ENCODE measurements around the gene ETS2. TPM values are rescaled to one million over a fixed set of nuclear protein-coding genes. Genes with fewer than 3 reads are reported as not detected.

Gene ETS2
- total and polyA plus RNA-seq, 7 donors, result 37.0 to 494 (median 94.5) TPM

DNA sequence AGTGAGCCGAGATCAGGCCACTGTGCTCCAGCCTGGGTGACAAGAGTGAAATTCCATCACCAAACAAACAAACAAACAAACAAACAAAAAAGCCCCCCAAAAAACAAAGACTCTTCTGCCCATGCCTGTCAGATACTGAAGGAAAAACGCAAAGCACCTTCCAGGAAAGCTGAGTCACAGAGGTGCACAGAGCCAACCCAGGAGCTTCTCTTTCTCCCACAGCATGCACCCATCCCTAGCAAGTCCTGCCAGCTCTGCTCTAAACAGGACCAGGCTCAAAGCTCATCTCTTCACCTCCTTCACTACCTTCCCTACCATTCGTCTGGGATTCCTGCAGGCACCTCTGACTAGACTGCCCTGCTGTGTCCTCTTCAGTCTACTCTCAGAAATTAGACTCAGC is 46.5 kb downstream of the ETS2 start:
- peak overlapping the region; percentile 47 for H3K4me3 ChIP-seq
- H3K4me1 ChIP-seq, result peaks cover 24% of the 10 kb centered on the region
- 78 to 96% (median 84%) methylated on average over 3 of the region's 3 CpGs for WGBS, 3 donors
- H3K27ac ChIP-seq, result peak overlapping the region; percentile 85
- ATAC-seq, result peak in 3 of 4 donors; percentile 12 to 33 (median 13)
- H3K36me3 ChIP-seq (ENCODE audit: insufficient read depth in 1 of 2, low read depth in 1 of 2), result no peaks in the 10 kb centered on the region
- intact Hi-C loops (cut with DNase I), result loop anchor here (2.0 to 5.0 kb wide), 2 partner anchors 40 to 53 kb away; no protein-coding TSS in a partner anchor
- no peak for DNase-seq
- TF ChIP-seq, protein P1, sequence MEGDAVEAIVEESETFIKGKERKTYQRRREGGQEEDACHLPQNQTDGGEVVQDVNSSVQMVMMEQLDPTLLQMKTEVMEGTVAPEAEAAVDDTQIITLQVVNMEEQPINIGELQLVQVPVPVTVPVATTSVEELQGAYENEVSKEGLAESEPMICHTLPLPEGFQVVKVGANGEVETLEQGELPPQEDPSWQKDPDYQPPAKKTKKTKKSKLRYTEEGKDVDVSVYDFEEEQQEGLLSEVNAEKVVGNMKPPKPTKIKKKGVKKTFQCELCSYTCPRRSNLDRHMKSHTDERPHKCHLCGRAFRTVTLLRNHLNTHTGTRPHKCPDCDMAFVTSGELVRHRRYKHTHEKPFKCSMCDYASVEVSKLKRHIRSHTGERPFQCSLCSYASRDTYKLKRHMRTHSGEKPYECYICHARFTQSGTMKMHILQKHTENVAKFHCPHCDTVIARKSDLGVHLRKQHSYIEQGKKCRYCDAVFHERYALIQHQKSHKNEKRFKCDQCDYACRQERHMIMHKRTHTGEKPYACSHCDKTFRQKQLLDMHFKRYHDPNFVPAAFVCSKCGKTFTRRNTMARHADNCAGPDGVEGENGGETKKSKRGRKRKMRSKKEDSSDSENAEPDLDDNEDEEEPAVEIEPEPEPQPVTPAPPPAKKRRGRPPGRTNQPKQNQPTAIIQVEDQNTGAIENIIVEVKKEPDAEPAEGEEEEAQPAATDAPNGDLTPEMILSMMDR (IDR thresholded peaks at IDR 0.05), result no peak
- no peaks in the 10 kb centered on the region for H3K27me3 ChIP-seq (ENCODE audit: insufficient read depth in 3 of 3, low read length in 2 of 3)
- H3K9me3 ChIP-seq, result no peaks in the 10 kb centered on the region

DNA sequence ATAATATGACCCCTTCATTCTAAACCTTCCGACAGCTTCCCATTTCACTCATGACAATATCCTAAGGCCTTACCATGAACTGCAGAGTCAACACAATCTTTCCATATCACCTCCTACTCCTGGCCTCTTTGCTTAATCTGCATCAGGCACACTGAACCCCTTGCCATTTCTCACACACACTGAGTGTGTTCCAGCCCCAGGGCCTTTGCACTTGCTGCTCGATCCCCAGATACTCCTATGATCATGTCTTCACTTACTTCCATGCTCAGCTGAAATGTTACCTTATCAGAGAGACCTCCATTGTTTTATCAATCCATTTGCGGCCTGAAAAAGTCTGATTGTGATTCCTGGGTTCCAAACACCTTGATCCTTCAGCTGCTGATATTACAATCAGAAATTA is 47.0 kb downstream of the ETS2 start:
- Histone ChIP-seq H3K36me3 (ENCODE audit: insufficient read depth in 1 of 2, low read depth in 1 of 2) (no peaks in the 10 kb centered on the region), H3K4me3 (peak overlapping the region; percentile 47), H3K9me3 (no peaks in the 10 kb centered on the region), H3K27me3 (ENCODE audit: insufficient read depth in 3 of 3, low read length in 2 of 3) (no peaks in the 10 kb centered on the region), H3K27ac (peak overlapping the region; percentile 85), H3K4me1 (peaks cover 24% of the 10 kb centered on the region)
- no peak for ATAC-seq
- intact Hi-C loops (cut with DNase I), result loop anchor here (1.0 to 5.0 kb wide), 4 partner anchors 40 to 52 kb away; partner anchors contain the start of gene ETS2 (in 1 of the 2)
- TF ChIP-seq, protein P1 (IDR thresholded peaks at IDR 0.05), result no peak
- WGBS, 3 donors, result 62 to 83% (median 63%) methylated on average over 3 of the region's 3 CpGs
- DNase-seq, result no peak

DNA sequence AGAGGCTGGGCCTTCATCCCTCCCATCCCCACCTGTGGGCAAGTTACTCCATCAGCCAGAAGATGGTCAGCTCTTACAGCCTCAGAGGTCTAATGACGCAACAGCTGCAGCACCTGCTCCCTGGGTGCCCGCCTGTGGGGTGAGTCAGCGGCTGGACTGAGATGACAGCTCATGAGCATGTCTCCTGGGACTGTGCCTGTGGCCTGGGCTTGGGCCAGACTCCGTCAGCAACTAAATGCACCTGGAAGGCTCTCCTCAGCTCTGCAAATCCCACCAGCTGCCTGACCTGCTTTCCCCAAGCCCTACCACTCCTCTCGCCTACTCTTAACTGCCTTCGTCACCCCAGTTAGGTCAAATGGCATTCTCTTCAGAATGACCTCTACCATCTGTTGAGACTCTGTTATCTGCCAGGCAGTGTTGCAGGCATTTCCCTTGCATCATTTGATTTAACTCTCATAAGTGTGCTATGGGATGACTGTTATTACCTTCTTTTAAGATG is 47.7 kb downstream of the ETS2 start:
- no peaks in the 10 kb centered on the region for H3K36me3 ChIP-seq (ENCODE audit: insufficient read depth in 1 of 2, low read depth in 1 of 2)
- intact Hi-C loops (cut with DNase I), result loop anchor here (1.0 to 5.0 kb wide), 4 partner anchors 41 to 51 kb away; partner anchors contain the start of gene ETS2 (in 1 of the 2)

DNA sequence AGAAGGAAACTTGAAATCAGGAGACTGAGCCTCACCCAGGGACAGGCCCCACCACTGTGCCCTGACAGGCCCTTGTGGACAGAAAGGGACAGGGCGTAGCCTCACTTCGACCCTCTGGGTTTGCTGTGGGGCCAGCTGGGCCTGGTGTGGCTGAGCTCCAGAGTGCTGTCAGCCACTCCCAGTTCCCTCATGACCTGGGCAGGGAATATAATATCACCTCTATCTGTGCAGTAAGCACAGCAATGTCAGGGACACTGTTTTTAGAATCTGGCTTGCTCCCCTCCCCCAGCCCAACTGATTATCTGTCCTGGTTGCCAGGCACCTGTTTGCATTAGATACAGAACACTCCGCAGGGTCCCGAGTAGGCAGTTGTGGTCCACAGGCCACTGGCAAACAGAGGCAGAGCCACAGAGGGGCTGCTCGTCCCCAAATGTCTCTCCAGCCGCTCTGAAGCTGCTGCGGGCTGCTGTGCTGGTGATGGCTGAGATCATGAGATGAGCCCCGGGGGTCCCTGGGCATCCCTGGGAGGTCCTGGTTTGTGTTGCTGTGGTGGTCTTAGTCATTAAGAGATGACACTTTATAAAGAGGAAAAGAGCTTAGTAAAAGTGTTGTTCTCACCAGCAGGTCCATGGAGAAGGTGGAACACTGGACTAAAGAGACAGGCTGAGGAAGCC is 51.6 kb downstream of the ETS2 start:
- Histone ChIP-seq H3K27ac (peak overlapping the region; percentile 74), H3K27me3 (ENCODE audit: insufficient read depth in 3 of 3, low read length in 2 of 3) (no peaks in the 10 kb centered on the region), H3K4me1 (peaks cover 31% of the 10 kb centered on the region), H3K9me3 (no peaks in the 10 kb centered on the region), H3K36me3 (ENCODE audit: insufficient read depth in 1 of 2, low read depth in 1 of 2) (no peaks in the 10 kb centered on the region), H3K4me3 (peak overlapping the region; percentile 4)
- TF ChIP-seq, protein P1 (IDR thresholded peaks at IDR 0.05), result peak; percentile 23
- ATAC-seq, result peak; percentile 54 to 78 (median 76)
- DNase-seq, result peak; percentile 34 to 81
- intact Hi-C loops (cut with DNase I), result loop anchor here in 1 of 2 donors (5.0 kb wide), 1 partner anchor 45 kb away; no protein-coding TSS in a partner anchor
- WGBS, 3 donors, result 46 to 56% (median 49%) methylated on average over 8 of the region's 8 CpGs

More for the DNA sequence above, 47.7 kb downstream of the ETS2 start:
- TF ChIP-seq, protein P1 (IDR thresholded peaks at IDR 0.05), result no peak
- H3K9me3 ChIP-seq, result no peaks in the 10 kb centered on the region
- no peaks in the 10 kb centered on the region for H3K27me3 ChIP-seq (ENCODE audit: insufficient read depth in 3 of 3, low read length in 2 of 3)
- peak; percentile 87 to 95 (median 90) for ATAC-seq
- WGBS, 3 donors, result 20 to 34% (median 30%) methylated on average over 6 of the region's 6 CpGs
- no peak overlapping the region for H3K4me3 ChIP-seq
- peaks cover 30% of the 10 kb centered on the region for H3K4me1 ChIP-seq
- H3K27ac ChIP-seq, result peak overlapping the region; percentile 85
- DNase-seq, result peak; percentile 90 to 98
